Measurements from ENCODE around the gene PDIA2. TPM values are rescaled to one million over a fixed set of nuclear protein-coding genes. Genes with fewer than 3 reads are reported as not detected.

The PDIA2 gene
- total and polyA plus RNA-seq, 10 of the 15 experiments (the other 5 are each of a cell fraction or from before 2014, with no cell fraction given): 0.11 to 0.36 TPM; not detected in 8

DNA sequence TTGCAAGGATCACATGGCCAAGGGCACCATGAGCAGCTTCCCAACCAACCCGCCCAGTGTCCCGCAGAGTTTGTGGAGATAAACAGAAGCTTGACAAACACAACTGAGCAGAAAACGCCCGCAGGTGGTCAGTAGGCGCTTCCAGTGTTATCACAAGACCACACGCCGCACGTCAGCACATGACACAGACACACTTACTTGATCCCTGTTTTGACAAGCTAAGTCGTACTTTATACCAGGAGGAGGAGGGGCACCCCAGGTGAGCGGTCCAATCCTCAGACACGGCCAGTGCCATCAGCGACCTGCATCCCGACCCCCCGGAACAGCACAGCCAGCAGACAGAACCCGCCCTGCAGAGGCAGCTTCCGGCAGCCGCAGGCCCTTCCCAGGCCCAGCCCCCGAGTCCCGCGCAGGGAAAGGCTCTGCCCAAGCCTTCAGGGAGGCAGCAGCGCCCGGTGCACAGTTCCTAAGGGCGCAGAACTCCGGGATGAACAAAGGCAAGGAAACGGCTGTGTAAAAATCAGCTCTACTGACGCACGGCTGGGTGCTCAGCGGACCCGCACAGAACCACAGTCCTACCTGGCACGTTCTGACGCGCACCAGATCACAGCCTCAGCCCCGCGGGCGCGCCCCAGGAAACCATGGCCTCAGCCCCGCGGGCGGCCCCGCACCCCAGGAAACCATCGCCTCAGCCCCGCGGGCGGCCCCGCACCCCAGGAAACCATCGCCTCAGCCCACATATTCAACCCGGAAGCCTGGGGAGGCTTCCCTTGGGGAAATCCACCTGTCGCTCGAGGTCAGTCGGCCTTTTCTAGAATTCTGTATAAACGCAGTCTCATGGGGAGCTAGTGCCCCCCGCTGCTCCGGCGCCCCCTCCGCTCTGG is 41.7 kb downstream of the PDIA2 start (continued):
- TF ChIP-seq CHD2 (IDR thresholded peaks at IDR 0.05; ENCODE audit: borderline replicate concordance, low read depth, low read length): peak; percentile 57; the same call in 1 of the 2 replicates
- peak; percentile 55; the same call in 1 of the 2 replicates for TF ChIP-seq TCF12 (IDR thresholded peaks at IDR 0.05; ENCODE audit: low read depth, low read length)
- TF ChIP-seq, protein P1, sequence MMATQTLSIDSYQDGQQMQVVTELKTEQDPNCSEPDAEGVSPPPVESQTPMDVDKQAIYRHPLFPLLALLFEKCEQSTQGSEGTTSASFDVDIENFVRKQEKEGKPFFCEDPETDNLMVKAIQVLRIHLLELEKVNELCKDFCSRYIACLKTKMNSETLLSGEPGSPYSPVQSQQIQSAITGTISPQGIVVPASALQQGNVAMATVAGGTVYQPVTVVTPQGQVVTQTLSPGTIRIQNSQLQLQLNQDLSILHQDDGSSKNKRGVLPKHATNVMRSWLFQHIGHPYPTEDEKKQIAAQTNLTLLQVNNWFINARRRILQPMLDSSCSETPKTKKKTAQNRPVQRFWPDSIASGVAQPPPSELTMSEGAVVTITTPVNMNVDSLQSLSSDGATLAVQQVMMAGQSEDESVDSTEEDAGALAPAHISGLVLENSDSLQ (IDR thresholded peaks at IDR 0.05): no peak
- peak; percentile 51 for TF ChIP-seq NR2F1 (conservative IDR thresholded peaks at IDR 0.05)
- TF ChIP-seq FOXM1 (IDR thresholded peaks at IDR 0.05; ENCODE audit: low read depth, low read length): no peak
- no peak for TF ChIP-seq RAD51 (IDR thresholded peaks at IDR 0.05)
- 0 out of 2 replicates have a peak, but pooled peaks have one; percentile 67 for TF ChIP-seq TBL1XR1 (IDR thresholded peaks at IDR 0.05; ENCODE audit: low read depth, low read length)
- TF ChIP-seq, protein P2, sequence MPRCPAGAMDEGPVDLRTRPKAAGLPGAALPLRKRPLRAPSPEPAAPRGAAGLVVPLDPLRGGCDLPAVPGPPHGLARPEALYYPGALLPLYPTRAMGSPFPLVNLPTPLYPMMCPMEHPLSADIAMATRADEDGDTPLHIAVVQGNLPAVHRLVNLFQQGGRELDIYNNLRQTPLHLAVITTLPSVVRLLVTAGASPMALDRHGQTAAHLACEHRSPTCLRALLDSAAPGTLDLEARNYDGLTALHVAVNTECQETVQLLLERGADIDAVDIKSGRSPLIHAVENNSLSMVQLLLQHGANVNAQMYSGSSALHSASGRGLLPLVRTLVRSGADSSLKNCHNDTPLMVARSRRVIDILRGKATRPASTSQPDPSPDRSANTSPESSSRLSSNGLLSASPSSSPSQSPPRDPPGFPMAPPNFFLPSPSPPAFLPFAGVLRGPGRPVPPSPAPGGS (IDR thresholded peaks at IDR 0.05; ENCODE audit: borderline replicate concordance, insufficient read depth, low read depth, low read length, poor library complexity, severe bottlenecking): no peak
